NCI-H2107 treated with DMSO at 0.1 percent for 48 hours (cell line): Measurements from ENCODE around the gene NPS.

Experiments used
- DNase-seq: peaks from one replicate; lab custom pipeline; 2025; ENCODE audit not compliant: unreplicated experiment; lab: John Stamatoyannopoulos, UW

Gene NPS

GRCh38 chr10:127556916-127557315, 7.8 kb downstream of the NPS start:
- DNase-seq = no peak

DNA sequence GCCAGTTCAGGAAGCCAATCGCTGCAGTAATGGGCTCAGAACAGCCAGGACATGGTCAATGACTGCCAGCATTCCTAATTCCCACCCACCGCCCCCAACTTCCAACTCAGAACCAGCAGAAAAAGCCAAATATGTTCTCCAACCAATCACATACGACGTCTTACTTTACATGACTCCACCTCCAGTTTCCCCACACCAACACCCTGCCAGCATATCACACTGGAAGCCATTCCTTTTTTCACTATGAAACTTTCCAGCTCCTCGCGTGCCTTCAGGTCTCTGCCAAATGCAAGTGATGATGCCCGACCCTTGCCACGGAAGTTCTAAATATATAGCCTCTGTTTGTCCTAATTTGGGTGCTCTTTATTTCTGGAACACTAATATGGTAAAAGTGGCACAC, 12.5 kb downstream of the NPS start:
- no peak for DNase-seq

GRCh38 chr10:127563718-127564553, 14.8 kb downstream of the NPS start:
- DNase-seq = no peak

GRCh38 chr10:127564644-127565043, 15.5 kb downstream of the NPS start:
- DNase-seq = no peak

- DNase-seq = no peak
These were observed 16.5 kb downstream of the NPS start for GRCh38 chr10:127565583-127565982.

DNA sequence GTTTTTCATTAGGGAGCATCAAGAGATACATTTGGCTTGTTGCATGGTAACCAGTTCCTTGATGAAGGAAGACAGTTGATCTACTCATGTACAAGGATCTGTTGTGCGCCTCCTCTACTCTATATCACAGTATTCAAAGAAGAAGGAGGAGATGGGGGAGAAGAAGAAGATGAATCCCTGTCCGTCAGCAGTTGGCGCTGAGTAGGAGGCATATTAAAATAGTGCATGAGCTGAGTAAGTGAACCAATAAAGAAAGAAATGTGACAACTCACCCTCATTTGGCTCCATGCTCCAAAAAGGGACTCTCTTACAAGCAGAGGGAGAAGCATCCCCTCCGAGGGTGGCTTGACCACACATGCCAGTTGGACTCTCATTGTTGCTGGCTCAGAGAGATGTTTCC, 20.1 kb downstream of the NPS start:
- DNase-seq = no peak

GRCh38 chr10:127570036-127570435, 20.9 kb downstream of the NPS start:
- DNase-seq = no peak

DNA sequence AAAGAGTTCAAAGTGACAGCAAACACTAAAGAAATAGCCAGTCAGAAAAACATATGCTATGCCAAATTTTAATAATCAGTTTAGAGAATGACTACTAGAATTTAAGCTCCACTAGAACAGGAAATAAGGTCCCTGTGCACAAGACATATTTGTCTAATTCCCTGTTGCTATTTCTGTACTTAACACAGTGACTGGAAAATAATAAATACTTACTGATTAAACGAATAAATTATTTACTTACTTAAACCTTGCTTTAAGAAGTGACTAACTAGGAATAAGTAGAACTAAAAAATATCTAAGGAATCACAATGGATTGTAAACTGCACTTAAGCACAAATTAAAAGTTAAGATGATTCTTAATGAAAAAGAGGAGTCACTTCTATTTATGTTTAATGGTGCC, 22.3 kb downstream of the NPS start:
- no peak for DNase-seq

DNA sequence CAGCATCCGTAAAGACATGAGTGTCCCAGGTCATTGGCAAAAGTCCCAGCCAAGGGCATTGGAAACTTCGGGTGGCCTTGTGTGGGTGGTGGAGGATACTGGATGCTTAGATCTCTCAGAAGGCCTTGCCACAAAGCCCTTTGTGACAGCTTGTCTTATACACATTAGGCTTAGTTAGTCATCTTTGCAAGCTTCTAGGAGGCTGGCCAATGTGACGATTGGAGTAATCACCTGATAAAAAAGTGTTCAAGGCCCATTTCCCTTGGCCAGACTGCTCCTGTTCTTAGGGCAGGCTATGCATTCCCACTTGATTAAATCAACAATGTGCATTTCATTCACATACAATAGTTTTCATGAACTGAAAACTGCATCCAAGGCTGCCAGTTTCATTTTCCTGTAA, 26.9 kb downstream of the NPS start:
- no peak for DNase-seq

DNA sequence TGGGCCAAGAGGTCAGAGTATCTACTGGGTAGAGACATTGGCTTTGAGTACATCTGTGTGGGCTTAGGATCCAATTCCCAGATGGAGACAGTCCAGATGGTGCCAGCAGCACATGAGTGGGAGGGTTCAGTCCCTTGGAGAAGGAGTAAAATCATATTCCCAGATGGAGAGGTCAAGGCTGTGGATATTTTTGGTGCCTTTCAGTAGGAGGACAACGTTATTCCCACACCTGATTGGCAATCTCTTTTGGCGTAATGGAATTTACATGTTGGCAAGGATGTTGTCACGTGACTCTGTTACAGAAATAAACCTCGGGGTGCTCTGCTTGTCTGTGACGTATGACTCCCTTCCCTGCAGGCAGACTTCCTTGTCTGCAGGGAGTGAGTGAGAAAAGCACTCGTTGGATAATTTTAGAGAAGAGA, 27.6 kb downstream of the NPS start:
- no peak for DNase-seq

DNA sequence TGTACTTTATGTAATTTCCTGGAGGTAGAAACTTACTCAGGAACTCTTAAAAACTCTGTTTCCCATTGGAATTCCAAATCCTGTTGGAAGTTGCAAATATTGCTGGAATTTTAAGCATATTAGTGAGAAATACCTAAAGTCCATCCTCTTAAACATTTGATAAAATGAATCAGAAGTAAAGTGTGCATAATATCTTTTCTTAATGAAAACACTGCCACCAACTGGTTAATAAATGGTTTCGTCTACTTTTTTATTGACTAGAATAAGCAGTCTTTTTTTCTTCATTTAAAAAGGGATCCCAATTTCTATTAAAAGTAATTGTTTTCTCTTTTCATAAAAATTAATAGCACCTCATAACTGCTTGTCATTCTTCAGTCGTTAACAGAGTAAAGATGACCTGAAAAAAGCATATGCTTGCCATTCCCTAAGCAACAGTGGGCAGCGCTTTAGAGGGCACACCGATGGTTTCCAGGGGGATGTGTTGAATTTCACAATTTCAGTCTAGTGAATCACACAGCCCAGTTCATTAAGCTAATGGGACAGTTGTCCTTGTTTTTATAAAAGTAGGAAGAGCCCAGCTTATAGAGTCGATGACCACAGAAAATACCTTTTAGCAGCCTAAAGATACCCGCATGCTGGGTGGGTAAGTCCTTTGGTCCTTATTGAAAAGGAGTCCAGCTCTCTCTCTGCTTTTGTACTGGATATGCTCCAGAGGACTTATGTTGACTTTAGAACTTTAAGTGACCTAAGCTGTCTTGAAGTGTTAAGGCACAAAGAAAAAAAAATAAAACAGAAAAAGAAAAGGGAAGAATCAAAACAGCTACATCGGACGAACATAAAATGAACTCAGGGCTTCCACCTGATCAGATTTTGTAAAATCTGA, 28.5 kb downstream of the NPS start:
- DNase-seq = no peak

- DNase-seq = no peak
These were observed 29.3 kb downstream of the NPS start for GRCh38 chr10:127578259-127578960.

DNA sequence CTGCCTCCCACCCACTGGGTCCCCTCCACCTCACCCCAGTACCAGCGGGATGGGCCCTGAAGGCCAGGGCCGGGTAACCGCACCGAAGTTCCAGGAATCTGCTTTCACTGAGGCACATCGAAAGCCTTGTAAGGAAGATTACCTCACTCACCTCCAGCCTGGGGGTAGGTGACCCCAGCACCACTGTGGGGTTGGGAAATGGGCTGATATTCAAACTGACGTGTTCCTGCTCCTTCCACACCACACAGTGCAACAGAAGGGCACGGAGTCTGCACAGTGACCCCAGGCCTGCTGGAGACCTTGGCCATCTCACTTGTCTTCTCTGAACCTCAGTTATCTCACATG, 29.8 kb downstream of the NPS start:
- DNase-seq = no peak

DNA sequence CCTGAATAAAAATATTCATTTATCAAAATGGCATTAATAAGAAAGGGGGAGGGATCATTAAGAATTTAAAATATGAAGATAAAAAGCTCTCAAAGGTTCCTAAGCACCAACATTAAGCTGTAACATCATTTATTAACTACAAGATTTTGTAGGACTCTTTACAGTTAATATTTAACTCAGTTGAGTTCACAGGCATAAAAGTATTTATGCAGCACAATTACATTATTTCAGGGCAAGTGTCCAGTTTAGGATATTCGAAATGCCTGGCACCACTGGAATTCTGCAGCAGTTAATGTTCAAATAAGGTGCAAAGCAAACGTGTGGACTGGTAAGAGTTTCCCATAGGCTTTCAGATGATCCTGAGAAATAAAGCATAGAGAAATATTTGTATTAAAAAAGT, 30.5 kb downstream of the NPS start:
- no peak for DNase-seq

GRCh38 chr10:127580822-127581221, 31.7 kb downstream of the NPS start:
- DNase-seq = no peak

DNA sequence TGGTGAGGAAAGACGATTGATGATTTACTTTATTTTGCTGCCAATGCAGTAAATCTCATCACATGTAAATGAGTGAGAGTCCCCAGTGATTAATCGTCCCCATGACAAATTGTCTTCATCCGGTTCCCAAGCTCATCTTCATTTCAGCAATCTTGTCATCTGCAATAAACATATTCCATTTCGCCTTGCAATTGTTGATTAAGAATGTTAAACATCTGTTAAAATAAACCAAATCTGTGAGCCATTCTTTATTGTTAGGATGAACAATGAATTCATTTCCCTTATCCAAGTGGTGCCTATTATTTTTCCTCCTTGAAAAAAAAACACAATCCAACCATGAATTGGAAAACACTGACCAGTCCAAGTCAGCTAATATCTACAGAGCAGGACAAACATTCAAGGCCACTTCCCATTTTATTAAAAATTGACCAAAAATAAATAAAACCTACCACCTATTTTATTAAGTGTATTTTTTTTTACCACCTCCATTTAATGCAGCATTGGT, 36.5 kb downstream of the NPS start:
- DNase-seq = no peak

DNA sequence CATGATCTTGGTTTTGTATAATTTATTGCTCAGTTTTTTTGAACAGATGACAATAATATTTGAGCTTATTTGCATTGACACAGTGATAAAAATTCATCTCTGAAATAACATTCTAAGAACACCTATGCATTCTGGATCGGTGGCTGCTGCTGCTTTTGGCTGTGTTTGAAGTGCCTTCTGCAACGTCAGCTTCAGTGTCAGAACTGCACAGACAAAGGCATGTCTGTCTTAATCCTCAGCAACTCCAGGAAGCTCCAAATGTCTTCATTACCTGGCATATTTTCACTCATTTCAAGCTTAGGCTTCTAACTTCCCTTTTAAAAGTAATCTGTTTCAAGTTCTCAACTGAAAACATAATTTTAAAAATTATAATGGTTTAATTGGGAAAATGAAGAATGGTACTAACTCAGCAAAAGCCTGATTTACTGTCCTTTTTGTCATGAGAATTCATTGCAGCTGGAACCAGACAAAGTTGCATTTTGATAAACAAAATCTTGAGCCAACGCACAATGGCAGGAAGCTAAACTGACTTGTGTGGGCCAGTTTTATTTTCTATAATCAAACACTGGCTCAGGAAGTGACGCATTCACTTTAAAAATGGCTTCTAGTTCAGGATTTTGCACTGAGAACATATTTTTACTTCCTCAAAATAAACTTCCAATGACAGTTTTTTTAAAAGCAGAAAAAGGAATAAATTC, 38.7 kb downstream of the NPS start:
- DNase-seq = no peak

DNA sequence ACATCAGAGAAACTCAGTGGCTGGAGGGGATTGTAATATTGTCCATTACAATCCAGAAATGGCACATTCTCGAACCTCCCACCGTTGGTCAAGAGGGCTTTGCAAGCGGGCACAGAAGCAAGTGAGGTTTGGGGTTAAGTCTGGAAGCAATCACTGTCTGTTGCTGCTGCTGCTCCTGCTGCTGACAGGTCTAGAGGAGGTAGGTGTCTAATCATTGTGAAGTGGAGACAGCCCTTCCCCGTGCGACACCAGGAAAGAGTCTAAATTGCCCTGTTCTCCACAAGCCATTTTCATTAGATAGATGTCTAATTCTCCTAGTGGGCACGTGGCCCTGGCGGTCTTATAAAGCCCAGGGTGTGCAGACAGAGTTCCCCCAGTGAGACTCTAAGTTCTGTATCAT, 43.5 kb downstream of the NPS start:
- no peak for DNase-seq

GRCh38 chr10:127600479-127600878, 51.4 kb downstream of the NPS start:
- no peak for DNase-seq
